NCI-H2196 treated with DMSO at 0.1 percent for 48 hours (cell line): Measurements from ENCODE around the gene RAB26.

ENCODE experiments used
- DNase-seq: peaks from one replicate; lab custom pipeline; 2025; ENCODE audit not compliant: unreplicated experiment; lab: John Stamatoyannopoulos, UW

RAB26 gene

DNA sequence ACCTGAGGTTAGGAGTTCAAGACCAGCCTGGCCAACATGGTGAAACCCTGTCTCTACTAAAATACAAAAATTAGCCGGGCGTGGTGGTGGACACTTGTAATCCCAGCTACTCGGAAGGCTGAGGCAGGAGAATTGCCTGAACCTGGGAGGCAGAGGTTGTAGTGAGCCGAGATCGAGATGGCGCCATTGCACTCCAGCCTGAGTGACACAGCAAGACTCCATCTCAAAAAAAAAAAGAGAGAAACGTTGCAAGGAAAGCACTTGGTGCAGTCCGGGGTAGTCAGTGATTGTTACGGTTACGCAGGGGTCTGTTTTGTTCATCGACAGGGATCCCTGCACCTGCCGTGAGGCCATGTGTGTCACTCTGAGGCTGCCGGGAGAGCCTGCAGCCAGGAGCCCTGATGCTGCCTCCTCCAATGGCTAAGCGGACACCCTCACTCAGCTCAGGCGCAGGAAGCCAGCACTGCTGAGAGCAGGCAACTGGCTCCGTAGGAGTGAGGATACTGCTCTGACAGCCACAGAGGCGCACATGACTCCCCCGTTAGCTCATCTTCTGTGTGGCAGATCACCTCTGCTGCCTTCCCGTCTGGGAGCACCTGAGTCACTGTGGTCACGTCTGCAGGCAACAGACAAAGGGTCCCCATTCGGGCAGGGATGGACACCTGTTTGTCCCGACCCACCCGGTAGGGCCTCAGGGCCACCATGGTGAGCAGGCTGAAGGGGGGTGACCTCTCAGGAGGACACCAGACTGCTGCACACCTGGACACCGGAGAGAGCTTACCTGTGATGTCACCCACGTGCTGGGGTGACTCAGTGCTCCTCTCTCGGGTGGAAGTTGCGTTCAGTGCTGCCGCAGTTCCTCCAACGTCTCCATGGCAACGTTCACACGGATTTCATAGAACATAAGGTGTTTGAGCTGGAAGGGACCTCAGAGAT, 5.2 kb upstream of the RAB26 start:
- DNase-seq: no peak

DNA sequence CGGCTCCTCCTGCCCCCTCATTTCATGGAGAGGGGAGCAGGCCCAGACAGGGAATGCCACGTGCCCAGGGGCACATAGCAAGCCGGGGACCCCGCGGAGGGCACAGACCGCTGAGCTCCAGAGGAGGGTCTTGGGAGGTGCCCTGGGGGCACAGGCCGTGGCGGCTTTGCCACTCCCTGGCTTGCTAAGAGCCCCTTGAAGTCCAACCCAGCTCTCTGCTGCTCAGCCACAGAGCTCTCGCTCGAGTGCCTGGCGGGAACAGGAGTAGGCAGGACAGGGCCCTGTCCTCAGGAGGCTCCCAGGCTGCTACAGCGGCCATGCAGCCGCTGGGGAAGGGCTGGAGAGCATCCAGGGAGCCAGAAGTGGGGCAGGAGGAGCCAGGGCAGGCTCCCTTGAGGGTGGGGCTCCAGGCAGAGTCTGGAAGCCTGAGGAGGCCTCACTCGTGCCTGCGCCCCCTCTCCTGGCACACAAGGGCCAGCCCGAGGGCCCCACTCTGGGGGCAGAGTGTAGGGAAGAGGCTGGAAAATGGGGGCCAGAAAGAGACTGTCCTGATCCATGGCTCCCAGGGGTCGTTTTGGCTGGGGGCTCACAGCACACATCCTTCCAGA, 4.4 kb upstream of the RAB26 start:
- DNase-seq: no peak

DNA sequence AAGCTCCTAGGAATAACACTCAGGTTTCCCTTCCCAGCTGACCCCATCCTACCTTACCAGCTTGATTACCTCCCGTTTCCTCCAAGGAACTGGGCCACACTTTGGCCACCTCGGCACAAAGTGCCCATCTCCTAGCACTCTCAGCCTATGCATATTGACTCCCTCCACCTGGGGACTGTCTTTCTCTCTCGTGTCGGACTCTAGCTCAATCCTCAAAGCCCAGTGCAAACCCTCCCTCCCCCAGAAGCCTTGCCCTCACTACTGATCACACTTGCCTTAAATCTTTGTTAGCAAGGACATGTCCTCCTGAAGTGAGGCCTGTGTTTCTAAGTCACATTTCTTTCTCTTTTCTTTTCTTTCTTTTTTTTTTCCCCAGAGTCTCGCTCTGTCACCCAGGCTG, 2.6 kb upstream of the RAB26 start:
- DNase-seq: no peak

DNA sequence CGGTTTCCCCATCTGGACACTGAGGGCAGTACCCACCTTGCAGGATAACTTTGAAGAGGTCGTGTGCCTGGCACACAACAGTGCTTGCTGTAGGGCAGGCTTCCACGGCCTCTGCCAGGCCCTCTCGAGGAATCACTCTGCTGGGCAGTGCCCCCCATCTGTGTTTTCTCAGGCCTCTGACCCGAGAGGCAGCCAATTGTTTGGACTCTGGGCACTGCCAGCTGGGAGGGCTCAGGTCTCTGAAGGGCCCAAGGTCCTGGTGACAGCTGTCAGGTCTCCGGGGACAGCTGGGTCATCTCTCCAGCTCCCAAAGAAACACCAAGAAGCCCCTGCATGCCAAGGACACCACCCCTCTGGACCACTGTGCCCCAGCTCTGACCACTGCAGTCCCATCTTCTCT, 1.0 kb upstream of the RAB26 start:
- no peak for DNase-seq

DNA sequence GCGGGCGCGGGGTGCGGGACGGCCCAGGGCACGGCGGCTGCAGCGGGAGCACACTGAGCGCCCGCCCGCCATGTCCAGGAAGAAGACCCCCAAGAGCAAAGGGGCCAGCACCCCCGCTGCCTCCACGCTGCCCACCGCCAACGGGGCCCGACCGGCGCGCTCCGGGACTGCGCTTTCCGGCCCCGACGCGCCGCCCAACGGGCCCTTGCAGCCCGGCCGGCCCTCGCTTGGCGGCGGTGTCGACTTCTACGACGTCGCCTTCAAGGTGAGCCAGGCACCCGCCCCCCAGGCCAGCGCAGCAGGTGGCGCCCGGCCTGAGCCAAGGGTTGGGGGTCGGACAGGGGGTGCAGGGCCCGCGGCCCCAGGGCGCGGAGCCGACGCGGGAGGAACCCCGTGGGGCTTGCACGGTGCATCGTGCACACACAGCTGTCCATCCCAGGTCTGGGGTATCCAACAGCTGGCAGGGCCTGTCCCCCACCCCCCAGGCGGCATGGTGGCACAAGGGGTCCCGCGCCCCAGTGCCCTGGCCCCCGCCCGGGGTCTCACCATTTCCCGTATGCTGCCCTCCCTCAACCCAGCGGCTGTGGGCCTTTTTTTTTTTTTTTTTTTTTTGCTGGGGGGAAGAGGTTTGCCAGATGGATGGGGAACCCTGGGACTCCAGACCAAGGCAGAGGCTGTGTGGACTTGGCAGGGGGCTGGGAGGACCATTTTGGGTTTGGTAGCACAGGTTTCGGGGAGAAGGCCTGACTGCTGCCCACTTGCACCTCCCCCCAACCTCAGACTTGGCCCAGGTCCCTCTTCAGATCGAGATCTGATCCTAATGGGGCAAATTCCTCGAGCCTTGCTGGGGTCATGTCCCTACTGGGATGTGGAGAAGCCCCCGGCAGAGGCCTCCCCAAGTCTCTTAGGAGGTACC, 547 bp downstream of the RAB26 start:
- no peak for DNase-seq

DNA sequence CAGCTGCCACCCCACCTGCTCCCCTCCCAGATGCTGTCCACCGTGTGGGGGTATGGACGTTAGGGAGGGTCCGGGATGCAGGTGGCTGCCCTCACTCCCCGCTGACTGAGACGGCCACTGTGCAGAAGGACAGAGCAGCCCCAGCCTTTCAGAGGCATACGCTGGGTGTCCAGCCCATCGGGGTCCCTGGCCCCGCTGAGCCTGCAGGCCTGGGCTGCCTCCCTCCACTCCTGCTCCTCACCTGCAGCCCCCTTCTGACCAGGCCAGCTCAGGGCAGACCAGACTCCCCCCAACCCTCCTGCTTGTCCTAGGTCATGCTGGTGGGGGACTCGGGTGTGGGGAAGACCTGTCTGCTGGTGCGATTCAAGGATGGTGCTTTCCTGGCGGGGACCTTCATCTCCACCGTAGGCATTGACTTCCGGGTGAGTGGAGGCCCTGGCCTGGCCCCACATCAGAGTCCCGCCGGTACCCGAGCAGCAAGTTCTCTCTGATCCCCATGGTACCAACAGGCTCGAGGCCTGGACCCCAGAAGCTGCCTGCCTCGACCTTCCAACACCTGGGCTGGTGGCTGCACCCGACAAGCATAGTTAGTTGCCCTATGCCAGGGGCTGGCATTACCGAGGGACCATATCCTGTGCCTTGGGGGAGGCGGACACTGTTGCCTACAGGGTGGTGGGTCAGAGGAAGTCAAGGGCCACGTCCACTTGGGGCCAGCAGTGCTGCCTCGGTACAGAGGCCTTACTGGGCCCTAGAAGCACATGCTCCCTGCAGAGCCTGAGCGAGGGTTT, 1.4 kb downstream of the RAB26 start:
- DNase-seq: no peak

DNA sequence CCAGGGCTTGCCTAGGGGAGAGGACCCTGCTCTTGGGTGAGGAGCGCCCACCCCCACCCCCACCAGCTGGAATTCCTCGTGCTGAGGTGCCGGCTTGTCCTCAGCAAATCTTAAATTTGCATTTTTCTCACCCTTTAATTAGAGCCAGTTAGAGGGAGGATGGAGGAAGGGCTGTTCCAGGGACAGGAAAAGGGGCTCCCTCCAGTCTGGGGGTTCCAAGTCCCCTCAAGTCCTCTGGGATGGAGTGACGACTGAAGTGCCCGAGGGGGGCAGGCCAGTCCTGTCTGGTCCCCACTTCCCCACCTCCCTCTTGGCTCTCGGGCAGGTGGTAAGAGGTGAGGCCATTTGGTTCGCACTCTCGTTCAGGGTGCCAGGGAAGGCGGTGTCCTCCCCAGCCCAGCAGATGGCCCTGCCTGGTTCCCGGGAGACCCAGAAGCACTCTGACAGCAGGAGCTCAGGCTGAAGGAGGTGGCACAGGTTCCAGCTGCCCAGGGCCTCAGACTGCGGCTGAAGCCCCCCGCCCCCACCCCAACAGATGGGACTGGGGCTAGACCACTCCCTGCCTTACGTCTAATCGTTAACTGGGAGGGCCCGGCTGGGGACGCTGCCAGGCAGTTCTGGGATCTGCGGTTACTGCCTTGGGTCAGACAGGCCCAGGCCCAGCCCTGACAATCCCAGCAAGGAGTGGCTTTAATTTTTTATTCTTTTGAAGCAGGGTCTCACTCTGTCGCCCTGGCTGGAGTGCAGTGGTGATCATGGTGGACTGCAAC, 2.2 kb downstream of the RAB26 start:
- peak; percentile 33 for DNase-seq

DNA sequence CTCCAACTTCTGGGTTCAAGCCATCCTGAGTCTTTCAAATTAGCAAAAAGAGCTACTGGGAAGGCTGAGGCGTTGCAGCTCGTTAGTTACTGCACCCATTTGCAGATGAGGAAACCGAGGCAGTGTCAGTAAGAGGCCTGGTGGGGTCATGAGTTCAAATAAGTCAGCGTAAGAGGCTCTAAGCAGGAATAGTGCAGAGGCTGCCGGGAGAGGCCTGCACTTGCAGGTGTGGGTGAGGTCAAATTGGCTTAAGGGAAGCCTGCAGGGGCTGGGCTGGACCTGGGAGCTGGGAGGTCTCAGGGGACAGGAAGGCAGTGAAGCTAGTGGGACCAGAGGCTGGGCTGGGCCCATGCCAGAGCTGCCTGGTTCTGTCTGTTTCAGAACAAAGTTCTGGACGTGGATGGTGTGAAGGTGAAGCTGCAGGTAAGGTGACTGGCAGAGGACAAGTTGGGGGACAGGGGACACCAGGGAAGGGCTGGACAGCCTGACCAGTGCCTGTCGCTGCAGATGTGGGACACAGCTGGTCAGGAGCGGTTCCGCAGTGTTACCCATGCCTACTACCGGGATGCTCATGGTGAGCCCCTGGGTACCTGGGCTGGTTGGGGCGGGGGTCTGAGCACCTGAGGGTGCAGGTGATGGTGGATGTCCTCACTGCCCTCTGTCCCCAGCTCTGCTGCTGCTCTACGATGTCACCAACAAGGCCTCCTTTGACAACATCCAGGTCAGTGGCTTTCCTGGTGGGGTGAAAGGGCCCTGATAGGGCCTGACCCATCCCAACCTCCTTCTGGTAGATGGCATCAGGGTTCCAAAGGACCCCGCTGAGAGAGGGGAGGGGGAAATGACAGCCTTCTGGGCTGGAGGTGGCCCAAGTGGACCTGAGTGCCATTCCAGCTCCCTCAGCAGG, 3.0 kb downstream of the RAB26 start:
- no peak for DNase-seq

DNA sequence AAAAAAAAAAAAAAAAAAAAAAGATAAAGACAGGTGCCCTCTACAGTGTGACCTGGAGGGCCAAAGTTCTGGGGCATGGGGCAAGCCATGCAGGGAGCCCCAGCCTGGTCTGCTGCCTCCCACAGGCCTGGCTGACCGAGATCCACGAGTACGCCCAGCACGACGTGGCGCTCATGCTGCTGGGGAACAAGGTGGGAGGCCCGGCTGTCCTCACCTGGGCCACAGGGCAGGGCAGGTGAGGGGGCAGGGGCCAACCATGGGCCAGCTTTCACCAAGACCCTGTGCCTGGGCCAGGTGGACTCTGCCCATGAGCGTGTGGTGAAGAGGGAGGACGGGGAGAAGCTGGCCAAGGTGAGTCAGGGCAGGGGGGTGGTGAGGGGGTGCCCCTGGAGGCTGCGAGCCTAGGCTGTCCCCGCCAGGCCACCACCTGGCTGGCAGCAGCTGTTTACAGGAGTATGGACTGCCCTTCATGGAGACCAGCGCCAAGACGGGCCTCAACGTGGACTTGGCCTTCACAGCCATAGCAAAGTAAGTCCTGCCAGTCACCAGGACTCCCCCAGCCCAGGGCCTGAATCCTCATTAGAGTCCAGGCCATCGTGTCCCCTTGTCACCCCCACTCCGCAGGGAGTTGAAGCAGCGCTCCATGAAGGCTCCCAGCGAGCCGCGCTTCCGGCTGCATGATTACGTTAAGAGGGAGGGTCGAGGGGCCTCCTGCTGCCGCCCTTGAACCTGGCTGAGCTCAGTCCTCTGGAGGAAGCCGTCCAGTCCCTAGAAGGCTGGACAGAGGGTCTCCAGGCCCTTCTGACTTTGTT, 4.5 kb downstream of the RAB26 start:
- DNase-seq: no peak

DNA sequence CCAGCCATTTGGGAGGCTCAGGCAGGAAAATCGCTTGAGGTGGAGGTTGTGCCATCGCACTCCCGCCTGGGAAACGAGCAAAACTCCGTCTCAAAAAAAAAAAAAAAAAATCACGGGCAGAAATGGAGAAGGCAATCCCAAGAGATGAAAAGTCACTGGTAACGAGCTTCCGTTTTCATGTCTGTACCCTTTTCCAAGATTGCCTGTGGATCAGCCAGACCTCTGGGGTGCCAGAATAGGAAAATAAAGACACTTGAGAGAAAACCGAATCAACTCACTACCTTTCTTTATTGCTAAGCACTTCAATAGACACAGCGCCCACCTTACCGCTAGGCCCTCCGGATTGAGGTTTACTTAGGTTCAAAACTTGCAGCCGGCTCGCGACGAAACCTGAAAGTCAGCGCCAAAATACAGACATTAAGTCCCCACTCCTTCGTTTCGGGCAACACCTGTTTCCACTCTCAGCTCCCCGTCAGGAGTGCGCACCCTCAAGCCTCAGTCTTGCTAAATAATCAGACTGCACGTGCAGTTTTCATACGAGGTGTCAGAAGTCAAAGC, 6.2 kb downstream of the RAB26 start:
- no peak for DNase-seq

DNA sequence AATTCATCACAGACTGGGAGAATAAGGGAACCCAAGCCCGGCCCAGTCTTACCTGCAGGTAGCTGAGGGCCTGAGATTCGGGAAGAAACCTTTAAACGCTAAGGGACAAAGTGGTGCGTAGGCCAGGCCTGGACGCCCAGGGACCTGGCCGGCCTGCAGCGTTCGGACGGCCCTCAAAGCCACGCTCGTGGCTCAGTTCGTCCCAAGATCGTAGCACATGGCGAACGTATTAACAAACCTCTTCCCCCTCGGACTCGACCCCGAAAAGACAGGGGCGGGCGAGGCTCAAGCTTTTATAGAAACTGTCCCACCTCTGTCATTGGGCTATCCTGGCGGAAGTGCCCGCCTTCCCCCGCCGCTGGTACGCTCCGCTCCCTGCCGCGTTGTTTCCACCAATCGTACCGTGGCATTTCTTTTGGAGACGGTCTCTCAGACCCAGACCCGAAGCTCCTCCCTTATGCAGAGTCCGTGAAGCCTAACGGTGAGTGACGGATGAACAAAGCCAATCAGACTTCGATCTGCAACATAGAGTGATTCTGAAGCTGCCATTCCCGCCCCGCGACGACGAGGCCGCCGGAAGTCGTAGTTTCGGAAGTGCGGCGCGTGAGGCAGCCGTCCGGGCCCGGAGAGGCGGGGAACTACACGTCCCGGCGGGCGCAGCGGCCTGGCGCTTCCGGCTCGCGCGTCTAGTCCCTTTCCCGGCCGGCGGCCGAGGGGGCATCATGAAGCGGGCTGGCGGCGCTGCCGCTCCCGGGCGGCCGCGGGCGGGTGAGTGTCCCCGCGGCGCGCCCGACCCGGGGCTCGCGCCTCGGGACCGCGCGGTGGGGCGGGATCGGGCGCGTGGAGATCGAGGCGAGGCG, 6.9 kb downstream of the RAB26 start, which contains the start of gene TRAF7:
Gene TRAF7, plus strand, starts transcription at position 692 of the 860 bp plus-strand sequence. CDS start 8,139 bp downstream, outside the sequence.
- peak; percentile 99 for DNase-seq

DNA sequence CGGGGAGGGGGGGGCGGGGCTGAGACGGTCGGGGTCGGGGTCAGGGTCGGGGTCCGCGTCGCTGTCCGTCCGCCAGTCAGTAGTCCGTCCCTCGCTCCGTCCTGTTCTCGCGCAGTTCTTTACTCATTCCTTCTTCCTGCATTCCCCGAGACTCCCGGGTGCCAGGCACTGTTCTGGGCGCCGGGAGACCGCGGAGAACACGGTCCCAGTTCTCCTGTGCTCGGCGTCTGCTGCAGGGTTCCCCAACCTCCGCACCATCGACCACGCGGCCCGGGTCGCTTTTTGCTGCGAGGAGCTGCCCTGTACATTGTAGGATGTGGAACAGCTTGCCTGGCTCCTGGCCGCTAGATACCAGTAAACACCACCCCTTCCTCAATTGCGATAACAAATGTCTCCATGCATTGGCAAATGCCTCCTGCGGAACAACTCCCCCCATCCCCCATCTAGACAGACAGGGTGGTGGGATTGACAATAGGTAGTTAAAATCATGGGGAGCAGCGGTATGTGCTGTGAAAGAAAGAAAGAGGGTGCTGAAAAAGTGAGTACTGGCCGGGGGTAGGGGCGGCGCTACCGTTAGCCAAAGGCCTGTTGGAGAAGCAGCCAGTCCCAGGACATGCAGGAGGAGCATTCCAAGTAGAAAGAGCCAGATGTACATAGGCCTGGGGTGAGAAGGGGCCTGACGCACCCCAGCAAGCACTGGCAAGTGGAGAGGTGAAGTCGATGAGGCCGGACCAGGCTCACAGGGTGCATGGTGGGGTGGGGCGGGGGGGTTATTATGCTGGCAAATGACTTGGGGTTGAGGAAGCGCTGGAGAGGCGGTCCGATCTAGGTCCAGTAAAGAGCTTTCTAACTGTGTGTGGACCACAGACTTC, 7.8 kb downstream of the RAB26 start:
- no peak for DNase-seq

DNA sequence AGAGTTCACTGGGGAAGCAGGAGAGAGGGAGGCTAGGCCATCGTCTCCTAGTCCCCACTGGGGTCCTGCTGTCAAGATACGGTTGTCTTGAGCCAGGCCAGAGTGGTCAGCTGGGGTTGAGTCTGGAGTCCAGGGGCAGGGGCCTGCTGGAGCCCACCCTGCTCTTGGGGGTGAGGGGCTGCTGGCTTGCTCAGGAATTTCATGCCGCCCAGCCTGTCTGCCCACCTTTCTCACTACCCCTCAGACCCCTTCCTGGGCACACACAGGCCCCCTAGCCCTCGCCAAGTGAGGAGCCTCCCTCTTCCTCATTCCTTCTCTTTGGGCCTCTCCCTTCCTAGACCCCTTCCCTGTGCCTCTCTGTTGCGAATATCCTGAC, 8.4 kb downstream of the RAB26 start:
- no peak for DNase-seq

DNA sequence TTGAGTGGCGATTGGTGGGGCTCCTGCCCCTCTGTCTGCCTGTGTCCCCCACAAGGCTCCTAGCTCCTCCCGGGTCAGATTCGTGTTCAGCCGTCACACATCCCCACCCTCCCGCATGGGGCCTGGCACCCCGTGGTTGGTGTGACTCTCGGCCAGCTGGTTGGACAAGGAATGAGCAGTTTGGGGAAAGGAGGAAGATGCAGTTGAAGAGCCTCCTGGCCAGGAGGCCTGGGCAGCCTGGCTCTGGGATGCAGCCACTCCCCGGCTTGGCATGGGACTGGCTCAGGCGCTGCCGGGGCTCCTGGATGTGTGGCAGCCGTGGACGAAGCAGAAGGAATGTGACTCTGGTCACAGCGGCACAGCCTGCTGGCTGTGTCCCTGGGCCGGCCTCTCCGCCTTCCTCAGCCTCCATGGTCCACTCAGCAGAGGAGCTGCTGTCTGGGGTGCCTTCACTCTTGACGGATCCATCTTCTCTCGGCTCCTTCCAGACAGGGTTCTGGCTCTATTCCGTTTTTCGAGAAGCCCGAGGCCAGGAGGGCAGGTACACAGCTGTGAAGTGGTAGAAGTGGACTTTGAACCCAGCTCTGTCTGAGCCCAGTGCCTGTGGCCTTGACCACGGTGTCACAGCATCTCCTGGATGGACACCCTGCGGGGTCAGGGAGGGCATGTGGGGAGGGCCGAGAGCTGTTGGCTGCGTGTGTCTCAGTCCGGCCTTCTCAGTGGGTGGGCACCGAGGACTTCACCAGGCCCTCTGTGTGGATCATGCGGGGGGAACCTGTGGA, 9.2 kb downstream of the RAB26 start:
- DNase-seq: no peak

DNA sequence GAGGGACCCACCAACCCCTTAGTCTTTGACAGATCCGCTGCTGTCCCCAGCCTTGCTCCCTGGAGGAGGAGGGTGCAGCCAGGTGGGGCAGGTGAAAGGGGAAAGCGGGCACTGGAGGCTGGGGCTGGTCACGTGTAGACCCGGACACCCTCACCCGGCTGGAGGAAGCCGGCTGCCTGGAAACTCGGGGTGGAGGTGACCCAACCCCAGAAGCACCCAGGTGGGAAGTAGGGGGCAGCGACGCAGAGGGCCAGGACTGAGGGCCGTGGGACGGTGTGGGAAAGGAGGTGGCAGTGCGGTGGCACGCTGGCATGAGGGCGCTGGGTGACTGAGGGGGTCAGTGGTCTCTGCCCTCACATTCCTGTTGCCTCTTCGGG, 9.8 kb downstream of the RAB26 start:
- no peak for DNase-seq
